SK-N-SH (cell line): ENCODE data around the gene CDH4. TPM values are rescaled to one million over a fixed set of nuclear protein-coding genes. Genes with fewer than 3 reads are reported as not detected.
A peak's percentile ranks its signal among the peaks of the same experiment; 100 is the strongest.

ENCODE experiments used
- CTCF ChIA-PET: fragments of 300-600, 350-600 bp; formaldehyde crosslinking; extraction: SDS; loops from one replicate; lab custom pipeline; 2021; lab: Yijun Ruan, JAX
- POLR2A ChIA-PET: fragments of 350-600 bp; sonication (Branson Sonifier 250); formaldehyde crosslinking; extraction: SDS; loops from one replicate; lab custom pipeline; 2020; ENCODE audit warnings: antibody characterized with exemption, inconsistent platforms; lab: Yijun Ruan, JAX
- DNase-seq: peaks from one replicate; pipeline ENCODE4 v3.0.0; 2012
- H2AFZ ChIP-seq: fragments of 200-600 bp; sonication (generic); 2 replicates; pipeline ENCODE4 v1.8.1; 2016; ENCODE audit warnings: antibody characterized with exemption, mild to moderate bottlenecking, low read depth
- H3F3A ChIP-seq: fragments of 200-600 bp; sonication (generic); replicated peaks from 2 replicates; pipeline ENCODE3; 2016; ENCODE audit warnings: antibody characterized with exemption, mild to moderate bottlenecking; ENCODE audit not compliant: insufficient read depth
- H3K27ac ChIP-seq, 2 experiments: fragments of 200-500 bp in 1 of 2; fragments of 200-600 bp in 1 of 2; sonication (Bioruptor generic) in 1 of 2; sonication (generic), shearing (Covaris generic) in 1 of 2; 2 replicates each; pipeline versions ENCODE4 v1.5.1 to v1.6.1; 2014 to 2016; ENCODE audit warnings: low read depth in 2 of 2, inconsistent platforms in 1 of 2, low read length in 1 of 2, mild to moderate bottlenecking in 1 of 2, mixed read lengths in 1 of 2
- H3K27me3 ChIP-seq: fragments of 200-600 bp; sonication (generic), shearing (Covaris generic); 2 replicates; pipeline ENCODE4 v1.6.1; 2016; ENCODE audit warnings: mixed run types; ENCODE audit not compliant: insufficient read depth
- H3K36me3 ChIP-seq, 2 experiments: fragments of 200-500 bp in 1 of 2; fragments of 200-600 bp in 1 of 2; sonication (Bioruptor generic) in 1 of 2; sonication (generic) in 1 of 2; replicated peaks in 1 of 2; 2 replicates each; pipeline versions ENCODE3 to v1.5.1; 2014 to 2016; ENCODE audit warnings: low read length in 1 of 2, mild to moderate bottlenecking in 1 of 2; ENCODE audit not compliant: insufficient read depth in 2 of 2, control insufficient read depth in 1 of 2
- H3K4me1 ChIP-seq, 2 experiments: fragments of 200-500 bp in 1 of 2; fragments of 200-600 bp in 1 of 2; sonication (Bioruptor generic) in 1 of 2; sonication (generic), shearing (Covaris generic) in 1 of 2; 2 replicates each; pipeline versions ENCODE4 v1.5.1 to v1.6.1; 2014 to 2016; ENCODE audit warnings: low read depth in 1 of 2, low read length in 1 of 2, mixed run types in 1 of 2; ENCODE audit not compliant: insufficient read depth in 2 of 2, control insufficient read depth in 1 of 2
- H3K4me2 ChIP-seq: fragments of 200-600 bp; sonication (generic), shearing (Covaris generic); 2 replicates; pipeline ENCODE4 v1.6.1; 2017; ENCODE audit warnings: mixed run types
- H3K4me3 ChIP-seq, 2 experiments: fragments of 200-500 bp in 1 of 2; fragments of 200-600 bp in 1 of 2; sonication (Bioruptor generic) in 1 of 2; sonication (generic), shearing (Covaris generic) in 1 of 2; 2 replicates each; pipeline versions ENCODE4 v1.5.1 to v1.8.1; 2014 to 2016; ENCODE audit warnings: low read depth in 2 of 2, inconsistent platforms in 1 of 2, low read length in 1 of 2, mild to moderate bottlenecking in 1 of 2, mixed read lengths in 1 of 2, moderate library complexity in 1 of 2
- H3K79me2 ChIP-seq: fragments of 200-600 bp; sonication (generic); 2 replicates; pipeline ENCODE4 v1.8.1; 2017; ENCODE audit warnings: mild to moderate bottlenecking; ENCODE audit not compliant: insufficient read depth
- H3K9ac ChIP-seq: fragments of 200-600 bp; sonication (generic); 2 replicates; pipeline ENCODE4 v1.6.1; 2017; ENCODE audit warnings: mixed run types
- H3K9me2 ChIP-seq: fragments of 200-600 bp; sonication (generic); 2 replicates; pipeline ENCODE4 v1.6.1; 2017; ENCODE audit warnings: mixed run types
- H3K9me3 ChIP-seq: fragments of 200-600 bp; sonication (generic); 2 replicates; pipeline ENCODE4 v1.6.1; 2017; ENCODE audit warnings: mixed run types, mild to moderate bottlenecking, moderate library complexity
- H4K20me1 ChIP-seq: fragments of 200-600 bp; sonication (generic); 2 replicates; pipeline ENCODE4 v1.6.1; 2017; ENCODE audit warnings: mild to moderate bottlenecking, mixed run types; ENCODE audit not compliant: insufficient read depth
- CTCF ChIP-seq: fragments of 200-600 bp; sonication (generic); IDR thresholded peaks from 2 replicates; pipeline ENCODE4 v1.6.1; 2017; ENCODE audit warnings: antibody characterized with exemption, mild to moderate bottlenecking, moderate library complexity
- ELF1 ChIP-seq: IDR thresholded peaks from 2 replicates; pipeline ENCODE4 v1.4.0; 2012
- EP300 ChIP-seq, 2 experiments: IDR thresholded peaks; 2 replicates each; pipeline versions ENCODE4 v1.4.0 to v1.6.1; 2012; ENCODE audit warnings: borderline replicate concordance in 1 of 2, low read depth in 1 of 2, low read length in 1 of 2
- GABPA ChIP-seq: IDR thresholded peaks from 2 replicates; pipeline ENCODE4 v1.4.0; 2012; ENCODE audit warnings: low read depth, mild to moderate bottlenecking
- POLR2AphosphoS5 ChIP-seq: IDR thresholded peaks from 2 replicates; pipeline ENCODE4 v1.6.1; 2012; ENCODE audit warnings: low read depth, low read length
- RAD21 ChIP-seq: IDR thresholded peaks from 2 replicates; pipeline ENCODE4 v1.6.1; 2012; ENCODE audit warnings: mild to moderate bottlenecking, low read length
- RXRA ChIP-seq: IDR thresholded peaks from 2 replicates; pipeline ENCODE4 v1.4.0; 2012; ENCODE audit warnings: low read depth, mild to moderate bottlenecking, borderline replicate concordance
- SMC3 ChIP-seq: IDR thresholded peaks from 2 replicates; pipeline ENCODE4 v1.6.1; 2012; ENCODE audit warnings: low read depth, low read length, improper control_type of control experiment
- ZBTB33 ChIP-seq: IDR thresholded peaks from 2 replicates; pipeline ENCODE4 v1.4.0; 2012; ENCODE audit warnings: low read depth, borderline replicate concordance
- WGBS: methylation state at CpG from one replicate; pipeline ENCODE4 v1.1.6; 2017; ENCODE audit warnings: low lambda C conversion rate; 5-methylcytosine and 5-hydroxymethylcytosine counted together
- polyA plus RNA-seq, 3 experiments: library from polyadenylated mRNA; depleted of rRNA; stranded (reverse); fragments of >200 nt; gene quantifications; 2 replicates each; pipeline ENCODE4 v1.2.3, GENCODE V29; 2012

Gene CDH4
- polyA plus RNA-seq, 1 of the 3 experiments (the other 2 are of a cell fraction): not detected

GRCh38 chr20:61874421-61875068 lies 622.5 kb downstream of the CDH4 start:
- no peak overlapping the region for H2AFZ ChIP-seq
- no peak for DNase-seq
- no peak overlapping the region for H3K9ac ChIP-seq
- no peaks in the 10 kb centered on the region for H4K20me1 ChIP-seq
- H3K4me2 ChIP-seq: no peak overlapping the region
- H3K4me1 ChIP-seq: no peaks in the 10 kb centered on the region
- no peaks in the 10 kb centered on the region for H3K9me2 ChIP-seq
- no peaks in the 10 kb centered on the region for H3K27me3 ChIP-seq
- H3K36me3 ChIP-seq: no peaks in the 10 kb centered on the region
- no peak overlapping the region for H3K27ac ChIP-seq
- 31% methylated on average over 8 of the region's 27 CpGs for WGBS
- H3K4me3 ChIP-seq: no peak overlapping the region
- POLR2A ChIA-PET: no interaction called here
- H3K9me3 ChIP-seq: 0 out of 2 replicates have a peak, but pooled peaks cover 4% of the 10 kb centered on the region
- TF ChIP-seq ZBTB33 (no peak), RAD21 (0 out of 2 replicates have a peak, but pooled peaks have one; percentile 20), GABPA (no peak), EP300 (IDR thresholded peaks at IDR 0.05; ENCODE audit: borderline replicate concordance in 1 of 2, low read depth in 1 of 2, low read length in 1 of 2) (no peak), CTCF (no peak), POLR2AphosphoS5 (no peak)
- TF ChIP-seq, all 33 proteins: peak for 1
- Histone ChIP-seq H3F3A (no peaks in the 10 kb centered on the region), H3K79me2 (no peaks in the 10 kb centered on the region)
- CTCF ChIA-PET: interaction anchor here (1.3 kb wide), 1 partner anchor 9 kb away, joined by 3 read pairs; no protein-coding TSS in a partner anchor

- no peaks in the 10 kb centered on the region for H3K27me3 ChIP-seq
- 35% methylated on average over 3 of the region's 25 CpGs for WGBS
- no peak overlapping the region for H3K9ac ChIP-seq
- TF ChIP-seq GABPA: no peak
- TF ChIP-seq ELF1: no peak
- TF ChIP-seq RXRA: no peak
- TF ChIP-seq RAD21: peak; percentile 22
- TF ChIP-seq SMC3: no peak
- no peak for TF ChIP-seq ZBTB33
- H4K20me1 ChIP-seq: no peaks in the 10 kb centered on the region
- POLR2A ChIA-PET: no interaction called here
- no peaks in the 10 kb centered on the region for H3K36me3 ChIP-seq
- no peak overlapping the region for H3K4me3 ChIP-seq
- no peaks in the 10 kb centered on the region for H3K4me1 ChIP-seq
- no peak overlapping the region for H2AFZ ChIP-seq
- no peaks in the 10 kb centered on the region for H3K9me2 ChIP-seq
- no peaks in the 10 kb centered on the region for H3F3A ChIP-seq
- CTCF ChIA-PET: interaction anchor here (1.3 to 3.3 kb wide), 2 partner anchors 8 to 11 kb away, joined by 3 to 25 read pairs; no protein-coding TSS in a partner anchor
- no peak overlapping the region for H3K27ac ChIP-seq
- H3K79me2 ChIP-seq: no peaks in the 10 kb centered on the region
- 0 out of 2 replicates have a peak, but pooled peaks cover 4% of the 10 kb centered on the region for H3K9me3 ChIP-seq
- peak; percentile 45 for DNase-seq
- no peak overlapping the region for H3K4me2 ChIP-seq
Observed at GRCh38 chr20:61875221-61875885, 623.3 kb downstream of the CDH4 start.
